IPS DF 6.9 (cell line): ENCODE data around the gene PLPP2.

Experiments used
- DNase-seq: peaks from one replicate; pipeline ENCODE4 v3.0.0-alpha.2; 2013; ENCODE audit warnings: low read depth, low spot score
- H3K27ac ChIP-seq: one replicate; pipeline ENCODE4 v1.5.1; 2013; ENCODE audit warnings: low read length, control low read depth
- H3K27me3 ChIP-seq: 2 replicates; pipeline ENCODE4 v1.6.1; 2013; ENCODE audit warnings: mild to moderate bottlenecking, low read length; ENCODE audit not compliant: control insufficient read depth, insufficient read depth
- H3K36me3 ChIP-seq: 2 replicates; pipeline ENCODE4 v1.6.1; 2013; ENCODE audit warnings: low read length; ENCODE audit not compliant: control insufficient read depth, insufficient read depth
- H3K4me1 ChIP-seq: 2 replicates; pipeline ENCODE4 v1.6.1; 2013; ENCODE audit warnings: low read length; ENCODE audit not compliant: control insufficient read depth, insufficient read depth
- H3K4me3 ChIP-seq: 2 replicates; pipeline ENCODE4 v1.5.1; 2013; ENCODE audit warnings: mild to moderate bottlenecking, low read length
- H3K9me3 ChIP-seq: 2 replicates; pipeline ENCODE4 v1.6.1; 2013; ENCODE audit warnings: low read length, inconsistent platforms; ENCODE audit not compliant: control insufficient read depth, insufficient read depth
- WGBS: extraction: QIAGEN DNeasy Blood & Tissue Kit; methylation state at CpG from one replicate; pipeline ENCODE4 v1.1.7; 2013; ENCODE audit warnings: mixed read lengths, missing lambda C conversion rate; ENCODE audit not compliant: insufficient read length, insufficient coverage; 5-methylcytosine and 5-hydroxymethylcytosine counted together

Gene PLPP2

DNA sequence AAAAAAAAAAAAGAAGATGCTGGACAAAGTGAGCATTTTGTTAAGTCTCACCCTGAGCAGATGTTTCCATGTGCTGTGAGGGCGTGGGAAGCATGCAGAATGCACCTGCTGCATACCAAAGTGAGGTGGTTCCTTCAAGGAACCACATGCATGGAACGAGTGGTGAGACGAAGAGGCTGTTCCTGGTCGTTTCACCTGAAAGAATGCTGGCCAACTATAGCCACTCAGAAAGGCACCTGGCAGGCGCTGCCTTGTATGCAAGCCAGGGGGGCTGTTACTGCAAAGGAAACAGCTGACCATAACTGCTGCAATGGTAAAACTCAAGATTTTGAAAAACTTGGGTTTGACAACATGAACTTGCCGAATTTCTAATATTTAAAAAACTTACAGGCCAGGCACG is 38.7 kb upstream of the PLPP2 start:
- no CpG with 5 or more reads among the region's 7 CpGs for WGBS
- Histone ChIP-seq H3K4me1 (no peaks in the 10 kb centered on the region), H3K27ac (no peak overlapping the region), H3K27me3 (no peaks in the 10 kb centered on the region), H3K4me3 (no peak overlapping the region), H3K9me3 (no peaks in the 10 kb centered on the region), H3K36me3 (peaks cover 34% of the 10 kb centered on the region)
- DNase-seq, result no peak

DNA sequence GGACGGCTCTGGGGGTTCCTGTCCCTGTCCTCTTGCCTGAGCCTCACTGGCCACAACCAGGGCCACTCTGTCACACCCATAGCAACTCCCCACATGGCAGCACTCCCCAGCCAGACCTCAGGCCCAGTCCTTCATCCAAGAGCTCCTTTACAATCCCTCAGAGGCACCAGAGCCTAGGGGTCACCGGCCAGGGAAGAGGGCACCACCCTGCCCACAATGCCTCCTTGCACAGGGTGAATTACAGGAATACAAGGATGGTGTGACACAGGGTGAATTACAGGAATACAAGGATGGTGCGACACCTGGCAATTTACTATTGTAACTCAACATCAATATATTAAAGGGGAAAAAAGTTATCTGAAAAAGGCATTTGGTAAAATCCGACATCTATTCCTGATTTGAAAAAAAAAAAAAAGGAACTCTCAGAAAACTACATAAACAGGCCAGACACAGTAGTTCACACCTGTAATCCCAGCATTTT is 36.9 kb upstream of the PLPP2 start:
- H3K9me3 ChIP-seq, result no peaks in the 10 kb centered on the region
- no peaks in the 10 kb centered on the region for H3K27me3 ChIP-seq
- WGBS, result no CpG with 5 or more reads among the region's 4 CpGs
- H3K27ac ChIP-seq, result no peak overlapping the region
- no peak overlapping the region for H3K4me3 ChIP-seq
- peaks cover 38% of the 10 kb centered on the region for H3K36me3 ChIP-seq
- no peak for DNase-seq
- no peaks in the 10 kb centered on the region for H3K4me1 ChIP-seq

DNA sequence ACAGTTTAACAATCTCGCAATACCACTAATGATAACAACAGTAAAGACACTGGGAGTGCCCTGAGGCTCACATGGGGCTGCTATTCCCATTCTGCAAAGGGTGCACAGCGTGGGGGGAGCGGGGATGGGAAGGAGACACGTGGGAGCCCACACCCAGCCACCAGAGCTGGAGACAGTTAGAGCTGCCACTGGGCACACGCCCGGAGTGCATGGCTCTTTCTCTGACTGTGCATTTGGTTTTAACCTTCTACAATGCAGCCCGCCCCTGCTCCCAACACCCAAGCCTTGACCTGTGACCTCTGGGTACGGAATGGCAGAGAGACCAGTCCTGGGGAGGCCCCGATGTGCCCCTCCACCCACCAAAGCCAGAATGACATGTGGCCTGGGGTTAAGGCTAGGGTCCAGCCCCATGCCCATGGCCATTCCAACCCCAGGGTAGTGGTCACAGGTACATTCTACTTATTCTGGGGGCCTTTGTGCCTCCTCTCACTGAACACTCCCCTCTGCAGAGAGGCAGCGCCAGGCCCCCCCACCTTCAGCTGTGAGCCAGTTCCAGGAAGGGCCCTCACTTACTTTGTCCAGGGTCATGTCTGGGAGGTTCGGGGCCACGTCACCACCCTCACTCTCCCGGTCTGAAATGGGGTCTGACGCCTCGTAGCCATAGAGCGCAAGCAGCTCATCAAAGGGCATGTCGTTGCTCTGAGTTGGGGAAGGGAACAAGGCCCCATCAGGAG is 36.3 kb upstream of the PLPP2 start:
- Histone ChIP-seq H3K27me3 (no peaks in the 10 kb centered on the region), H3K4me1 (no peaks in the 10 kb centered on the region), H3K36me3 (peaks cover 43% of the 10 kb centered on the region), H3K27ac (no peak overlapping the region), H3K9me3 (no peaks in the 10 kb centered on the region), H3K4me3 (no peak overlapping the region)
- DNase-seq, result no peak
- WGBS, result 100% methylated on average over 1 of the region's 17 CpGs

DNA sequence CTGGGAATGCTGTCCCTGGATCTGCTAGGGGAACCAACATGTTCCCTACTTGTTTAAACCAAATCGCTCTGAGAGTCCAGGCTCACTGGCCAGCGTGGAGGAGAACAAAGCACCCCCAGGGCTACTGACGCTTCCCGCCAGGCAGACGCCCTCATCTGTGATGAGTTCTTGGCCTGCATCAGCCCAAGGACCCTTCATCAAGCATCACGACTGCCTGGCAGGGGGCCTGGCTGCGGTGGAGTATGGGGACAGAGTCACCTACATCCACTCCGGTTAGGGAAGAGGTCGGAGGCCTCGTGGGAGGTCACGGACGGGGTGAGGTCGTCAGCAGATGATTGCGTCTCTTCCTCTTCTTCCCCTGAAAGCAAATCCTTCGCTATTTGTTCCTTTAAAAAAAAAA is 35.7 kb upstream of the PLPP2 start:
- H3K36me3 ChIP-seq, result peaks cover 43% of the 10 kb centered on the region
- H3K27me3 ChIP-seq, result no peaks in the 10 kb centered on the region
- H3K4me1 ChIP-seq, result no peaks in the 10 kb centered on the region
- H3K9me3 ChIP-seq, result no peaks in the 10 kb centered on the region
- H3K27ac ChIP-seq, result no peak overlapping the region
- no peak overlapping the region for H3K4me3 ChIP-seq
- WGBS, result no CpG with 5 or more reads among the region's 15 CpGs
- DNase-seq, result no peak

DNA sequence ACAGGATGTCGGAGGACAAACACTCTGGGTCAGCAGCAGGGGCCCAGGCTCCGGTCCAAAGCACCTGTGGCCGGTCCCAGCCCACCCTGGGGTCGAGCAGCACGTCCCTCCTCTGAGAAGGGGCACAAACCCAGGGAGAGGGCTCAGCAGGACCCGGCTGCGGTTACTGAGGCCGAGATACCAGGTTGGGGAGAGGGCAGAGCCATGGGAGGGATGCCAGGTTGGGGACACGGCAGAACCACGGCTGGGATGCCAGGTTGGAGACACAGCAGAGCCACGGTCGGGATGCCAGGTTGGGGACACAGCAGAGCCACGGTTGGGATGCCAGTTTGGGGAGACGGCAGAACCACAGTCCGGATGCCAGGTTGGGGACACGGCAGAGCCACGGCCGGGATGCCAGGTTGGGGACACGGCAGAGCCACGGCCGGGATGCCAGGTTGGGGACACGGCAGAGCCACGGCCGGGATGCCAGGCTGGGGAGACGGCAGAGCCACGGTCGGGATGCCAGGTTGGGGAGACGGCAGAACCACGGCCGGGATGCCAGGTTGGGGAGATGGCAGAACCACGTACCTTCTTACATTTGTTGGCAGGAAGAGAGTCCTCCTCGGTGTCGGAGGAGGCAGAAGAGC is 34.8 kb upstream of the PLPP2 start:
- H3K4me1 ChIP-seq, result no peaks in the 10 kb centered on the region
- H3K4me3 ChIP-seq, result no peak overlapping the region
- H3K27me3 ChIP-seq, result no peaks in the 10 kb centered on the region
- WGBS, result no CpG with 5 or more reads among the region's 33 CpGs
- no peak for DNase-seq
- H3K36me3 ChIP-seq, result peaks cover 43% of the 10 kb centered on the region
- no peaks in the 10 kb centered on the region for H3K9me3 ChIP-seq
- H3K27ac ChIP-seq, result no peak overlapping the region

DNA sequence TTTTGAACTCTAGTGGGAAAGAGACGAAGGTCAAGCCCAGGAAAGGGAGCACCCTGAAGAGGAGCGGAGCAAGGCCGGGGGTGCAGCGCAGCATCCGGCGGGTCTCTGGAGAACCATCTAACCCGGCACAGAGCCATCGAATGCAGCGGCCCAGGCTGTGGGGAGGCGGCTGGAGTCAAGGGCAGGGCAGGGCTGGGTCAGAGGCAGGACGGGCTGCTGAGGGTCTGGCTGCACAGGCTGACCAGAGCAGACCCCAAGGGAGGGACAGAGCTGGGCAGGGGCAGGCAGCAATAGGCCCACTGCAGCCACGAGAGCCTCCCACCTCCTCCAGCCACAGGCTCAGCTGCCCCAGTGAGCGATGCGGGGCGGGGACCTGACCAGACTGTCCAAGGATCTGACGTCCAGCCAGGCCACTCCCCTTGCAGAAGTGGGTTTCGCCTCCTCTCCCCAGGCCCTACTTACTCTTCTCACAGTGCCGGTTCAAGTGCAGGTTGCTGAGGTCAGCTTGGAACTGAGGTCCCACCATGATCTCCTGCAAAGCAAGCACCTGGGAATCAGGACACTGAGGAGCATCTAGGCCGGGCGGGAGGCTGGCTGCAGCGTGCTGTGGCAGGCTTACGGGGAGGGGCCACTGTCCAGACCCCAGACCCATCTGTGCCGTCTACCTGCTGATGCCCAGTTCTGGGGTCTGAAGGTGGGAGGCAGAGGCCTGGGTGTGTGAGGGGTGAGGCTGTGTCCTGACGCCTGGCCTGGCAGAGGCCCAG is 34.2 kb upstream of the PLPP2 start:
- H3K9me3 ChIP-seq, result no peaks in the 10 kb centered on the region
- WGBS, result no CpG with 5 or more reads among the region's 24 CpGs
- H3K27ac ChIP-seq, result no peak overlapping the region
- no peaks in the 10 kb centered on the region for H3K27me3 ChIP-seq
- no peaks in the 10 kb centered on the region for H3K4me1 ChIP-seq
- no peak overlapping the region for H3K4me3 ChIP-seq
- H3K36me3 ChIP-seq, result peaks cover 49% of the 10 kb centered on the region
- no peak for DNase-seq

DNA sequence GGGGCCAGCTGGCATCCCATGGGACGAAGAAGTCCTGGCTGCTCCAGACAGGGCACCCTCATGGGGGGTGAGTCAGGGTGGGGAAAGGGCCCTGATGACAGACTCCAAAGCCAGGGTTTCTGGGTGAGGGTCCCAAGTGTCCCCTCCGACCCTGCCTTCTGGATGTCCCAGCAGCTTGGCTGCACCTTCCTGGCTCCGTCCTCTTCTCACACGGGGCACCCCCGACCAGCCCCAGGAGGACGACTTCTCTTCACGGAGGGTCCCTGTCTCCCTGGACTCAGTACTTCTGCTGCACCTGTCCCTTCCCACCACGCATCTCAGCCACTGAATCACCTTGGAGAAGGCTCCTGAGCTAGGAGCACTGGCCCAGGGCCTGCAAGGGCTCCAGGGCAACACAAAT is 33.5 kb upstream of the PLPP2 start:
- no CpG with 5 or more reads among the region's 8 CpGs for WGBS
- no peaks in the 10 kb centered on the region for H3K27me3 ChIP-seq
- no peak overlapping the region for H3K4me3 ChIP-seq
- H3K4me1 ChIP-seq, result no peaks in the 10 kb centered on the region
- H3K27ac ChIP-seq, result no peak overlapping the region
- H3K36me3 ChIP-seq, result peaks cover 49% of the 10 kb centered on the region
- DNase-seq, result no peak
- H3K9me3 ChIP-seq, result no peaks in the 10 kb centered on the region

DNA sequence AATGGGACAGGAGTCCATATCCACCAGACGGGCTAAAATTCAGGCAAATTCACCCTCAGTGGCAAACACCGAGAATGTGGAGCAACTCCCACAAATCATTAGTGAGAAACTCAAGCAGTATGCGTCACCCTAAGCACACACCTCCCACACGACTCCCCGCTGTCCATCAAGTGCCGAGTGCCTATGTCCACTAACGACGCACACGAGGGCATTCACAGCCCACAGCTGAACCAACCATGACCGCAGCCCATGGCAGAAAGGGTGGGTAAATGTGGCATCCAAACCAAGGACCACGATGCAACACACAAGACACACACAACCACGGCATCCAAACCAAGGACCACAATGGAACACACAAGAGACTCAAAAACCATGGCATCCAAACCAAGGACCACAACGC is 31.4 kb upstream of the PLPP2 start:
- Histone ChIP-seq H3K27ac (no peak overlapping the region), H3K9me3 (no peaks in the 10 kb centered on the region), H3K27me3 (no peaks in the 10 kb centered on the region), H3K4me1 (no peaks in the 10 kb centered on the region), H3K36me3 (peaks cover 39% of the 10 kb centered on the region), H3K4me3 (no peak overlapping the region)
- no CpG with 5 or more reads among the region's 13 CpGs for WGBS
- DNase-seq, result no peak

DNA sequence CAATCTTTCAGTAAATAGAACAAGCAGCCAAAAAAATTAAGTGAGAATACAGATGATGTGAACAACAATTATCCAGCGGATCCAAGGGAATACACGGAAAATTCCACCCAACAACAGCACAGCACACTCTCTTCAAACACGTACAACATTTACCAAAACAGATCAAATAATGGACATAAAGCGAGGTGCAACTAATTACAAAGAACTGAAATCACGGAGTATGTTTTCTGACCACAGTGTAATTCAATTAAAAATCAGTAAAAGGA is 27.2 kb upstream of the PLPP2 start:
- H3K27ac ChIP-seq, result no peak overlapping the region
- H3K9me3 ChIP-seq, result no peaks in the 10 kb centered on the region
- no peak for DNase-seq
- peaks cover 11% of the 10 kb centered on the region for H3K36me3 ChIP-seq
- no peaks in the 10 kb centered on the region for H3K27me3 ChIP-seq
- H3K4me1 ChIP-seq, result no peaks in the 10 kb centered on the region
- H3K4me3 ChIP-seq, result no peak overlapping the region
- no CpG with 5 or more reads among the region's 5 CpGs for WGBS

DNA sequence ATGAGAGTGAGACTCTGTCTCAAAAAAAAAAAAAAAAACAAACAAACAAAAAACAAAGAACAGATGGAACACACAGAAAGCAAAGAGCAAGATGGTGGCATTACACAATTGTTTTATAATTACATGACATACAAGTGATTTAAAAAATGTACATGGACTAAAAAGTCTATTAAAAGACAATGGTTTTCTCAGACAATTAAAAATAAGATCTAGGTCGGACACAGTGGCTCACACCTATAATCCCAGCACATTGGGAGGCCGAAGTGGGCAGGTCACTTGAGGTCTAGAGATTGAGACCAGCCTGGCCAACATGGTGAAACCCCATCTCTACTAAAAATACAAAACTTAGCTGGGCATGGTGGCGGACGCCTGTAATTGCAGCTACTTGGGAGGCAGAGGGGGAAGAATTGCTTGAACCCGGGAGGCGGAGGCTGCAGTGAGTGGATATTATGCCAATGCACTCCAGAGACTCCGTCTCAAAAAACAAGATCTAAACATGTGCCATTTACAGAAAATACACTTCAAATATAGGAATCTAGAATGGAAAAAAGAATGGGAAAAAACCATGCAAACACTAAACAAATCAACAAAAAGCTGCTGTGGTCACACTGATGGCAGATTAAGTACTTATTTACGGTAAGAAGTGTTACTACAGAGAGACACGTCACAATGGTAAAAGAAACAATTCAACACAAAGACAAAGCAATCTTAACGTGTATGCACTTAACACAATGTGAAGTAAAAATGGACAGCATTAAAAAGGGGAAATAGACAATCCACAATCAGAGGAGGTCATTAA is 26.7 kb upstream of the PLPP2 start:
- no peak for DNase-seq
- Histone ChIP-seq H3K9me3 (no peaks in the 10 kb centered on the region), H3K27ac (no peak overlapping the region), H3K4me3 (no peak overlapping the region), H3K36me3 (peaks cover 15% of the 10 kb centered on the region), H3K4me1 (no peaks in the 10 kb centered on the region), H3K27me3 (no peaks in the 10 kb centered on the region)
- no CpG with 5 or more reads among the region's 10 CpGs for WGBS
